ENCODE results near the gene BCAR3.

Gene BCAR3

GRCh38 chr1:93611668-93612067 is 70.0 kb downstream of the BCAR3 start:
- DNase-seq (ENCODE audit: low read depth) = no peak
- in situ Hi-C loops (cut with HindIII; ENCODE audit: low sequenced_read_pairs) = no loop called here
- TF ChIP-seq CTCF (IDR thresholded peaks at IDR 0.05; ENCODE audit: low read depth, low read length, missing control alignments) = no peak
- no peak overlapping the region for H3K4me3 ChIP-seq (ENCODE audit: low read depth, low read length)

GRCh38 chr1:93609536-93609935 is 72.1 kb downstream of the BCAR3 start:
- no peak for TF ChIP-seq CTCF (IDR thresholded peaks at IDR 0.05; ENCODE audit: low read depth, low read length, missing control alignments)
- in situ Hi-C loops (cut with HindIII; ENCODE audit: low sequenced_read_pairs) = no loop called here
- no peak for DNase-seq (ENCODE audit: low read depth)
- no peak overlapping the region for H3K4me3 ChIP-seq (ENCODE audit: low read depth, low read length)

GRCh38 chr1:93608187-93609109 is 73.2 kb downstream of the BCAR3 start:
- no peak for DNase-seq (ENCODE audit: low read depth)
- in situ Hi-C loops (cut with HindIII; ENCODE audit: low sequenced_read_pairs) = no loop called here

GRCh38 chr1:93607814-93608186 is 73.8 kb downstream of the BCAR3 start:
- in situ Hi-C loops (cut with HindIII; ENCODE audit: low sequenced_read_pairs) = no loop called here
- no peak for TF ChIP-seq CTCF (IDR thresholded peaks at IDR 0.05; ENCODE audit: low read depth, low read length, missing control alignments)
- H3K4me3 ChIP-seq (ENCODE audit: low read depth, low read length) = no peak overlapping the region
- no peak for DNase-seq (ENCODE audit: low read depth)

More at GRCh38 chr1:93608187-93609109, 73.2 kb downstream of the BCAR3 start:
- no peak overlapping the region for H3K4me3 ChIP-seq (ENCODE audit: low read depth, low read length)
- TF ChIP-seq CTCF (IDR thresholded peaks at IDR 0.05; ENCODE audit: low read depth, low read length, missing control alignments) = no peak

- in situ Hi-C loops (cut with HindIII; ENCODE audit: low sequenced_read_pairs) = no loop called here
- H3K4me3 ChIP-seq (ENCODE audit: low read depth, low read length) = no peak overlapping the region
- DNase-seq (ENCODE audit: low read depth) = peak; percentile 92
- TF ChIP-seq CTCF (IDR thresholded peaks at IDR 0.05; ENCODE audit: low read depth, low read length, missing control alignments) = no peak
Observed at GRCh38 chr1:93605812-93606512, 75.7 kb downstream of the BCAR3 start.

- TF ChIP-seq CTCF (IDR thresholded peaks at IDR 0.05; ENCODE audit: low read depth, low read length, missing control alignments) = no peak
- no peak overlapping the region for H3K4me3 ChIP-seq (ENCODE audit: low read depth, low read length)
- no peak for DNase-seq (ENCODE audit: low read depth)
- in situ Hi-C loops (cut with HindIII; ENCODE audit: low sequenced_read_pairs) = no loop called here
Observed at GRCh38 chr1:93605026-93605568, 76.5 kb downstream of the BCAR3 start.
